ENCODE results near the gene DPF3. TPM values are rescaled to one million over a fixed set of nuclear protein-coding genes. Genes with fewer than 3 reads are reported as not detected.

The DPF3 gene
- polyA plus RNA-seq, 1 experiment = 3.6 TPM

- ChIA-PET POLR2A (no interaction called here), CTCF (interaction anchor here (1.5 to 1.8 kb wide), 2 partner anchors 11 to 16 kb away, joined by 3 to 4 read pairs; no protein-coding TSS in a partner anchor)
- Histone ChIP-seq H3K27me3 (ENCODE audit: control insufficient read depth, insufficient read depth, low read length) (no peaks in the 10 kb centered on the region), H3K36me3 (ENCODE audit: control insufficient read depth, insufficient read depth, low read length) (no peaks in the 10 kb centered on the region), H3K4me3 (ENCODE audit: low read depth, low read length) (no peak overlapping the region)
- no peak for DNase-seq (ENCODE audit: low read depth)
- no peak for TF ChIP-seq CTCF (IDR thresholded peaks at IDR 0.05; ENCODE audit: insufficient read depth, low read depth, low read length)
Measured at GRCh38 chr14:72636871-72637270, 257.0 kb downstream of the DPF3 start.

DNA sequence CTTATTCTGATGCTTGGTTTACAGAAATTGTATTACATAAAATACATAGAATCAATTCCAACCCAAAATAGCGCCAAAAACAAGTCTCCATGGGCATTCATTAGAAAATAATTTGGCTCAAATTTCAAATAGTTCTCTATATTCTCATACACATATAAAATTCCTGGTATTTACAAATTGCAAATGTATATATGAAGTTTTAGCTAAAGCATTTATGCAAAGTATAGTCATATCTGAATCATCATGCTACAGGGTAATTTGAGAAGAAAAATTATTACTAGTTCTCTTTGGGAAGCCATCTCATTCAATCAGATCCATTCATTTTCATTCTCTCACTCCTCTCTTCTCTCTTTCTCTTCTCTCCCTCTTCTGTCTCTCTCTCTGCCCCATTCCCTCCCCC is 257.8 kb downstream of the DPF3 start:
- Histone ChIP-seq H3K27me3 (ENCODE audit: control insufficient read depth, insufficient read depth, low read length) (no peaks in the 10 kb centered on the region), H3K4me3 (ENCODE audit: low read depth, low read length) (no peak overlapping the region), H3K36me3 (ENCODE audit: control insufficient read depth, insufficient read depth, low read length) (no peaks in the 10 kb centered on the region)
- CTCF ChIA-PET = interaction anchor here (0.9 to 1.8 kb wide), 5 partner anchors 9 to 273 kb away, joined by 3 to 7 read pairs (median 4); no protein-coding TSS in a partner anchor
- no peak for DNase-seq (ENCODE audit: low read depth)
- POLR2A ChIA-PET = no interaction called here
- TF ChIP-seq CTCF (IDR thresholded peaks at IDR 0.05; ENCODE audit: insufficient read depth, low read depth, low read length) = no peak

DNA sequence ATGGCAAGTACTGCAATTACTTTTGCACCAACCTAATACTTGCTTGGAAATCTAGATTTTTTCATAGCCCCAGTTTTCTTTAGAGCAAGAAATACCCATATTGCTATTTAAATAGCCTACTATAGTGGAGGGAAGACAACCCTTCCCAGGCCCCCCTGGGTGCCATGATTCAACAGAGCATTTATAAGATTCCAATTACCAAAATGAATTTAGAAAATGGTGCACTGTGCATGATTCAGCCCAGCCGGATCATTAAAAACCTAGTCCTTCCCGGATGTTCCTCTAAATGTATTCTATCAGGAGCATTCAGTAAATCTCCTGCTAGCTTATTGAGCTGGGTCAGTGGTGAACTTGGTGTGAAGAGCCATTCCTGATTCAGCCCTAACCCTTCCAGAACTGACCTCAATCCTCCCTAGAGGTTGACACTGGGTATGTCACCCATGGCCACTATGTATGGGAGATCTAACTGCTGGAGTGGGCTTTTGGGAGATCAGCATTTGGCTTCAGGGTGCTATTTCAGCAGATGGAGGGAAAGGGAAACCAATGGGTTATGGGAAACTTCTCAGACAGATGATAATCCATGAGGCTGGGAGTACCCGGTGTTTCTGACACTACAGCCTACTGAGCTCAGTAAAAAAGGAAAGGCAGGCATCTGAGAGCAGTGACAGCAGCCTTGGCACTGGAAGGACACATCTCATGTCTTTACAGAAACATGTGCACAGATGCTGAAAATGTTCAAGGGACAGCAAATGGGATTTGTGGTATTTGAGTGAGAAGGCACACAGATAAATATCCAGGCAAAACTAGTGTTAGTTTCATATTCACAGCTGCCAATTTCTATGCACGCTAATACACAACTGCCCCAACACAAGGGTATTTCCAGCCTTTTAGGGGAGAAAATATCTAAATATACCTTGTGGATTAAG is 258.9 kb downstream of the DPF3 start:
- no peak for DNase-seq (ENCODE audit: low read depth)
- no peaks in the 10 kb centered on the region for H3K27me3 ChIP-seq (ENCODE audit: control insufficient read depth, insufficient read depth, low read length)
- ChIA-PET POLR2A (no interaction called here), CTCF (interaction anchor here (1.0 to 1.4 kb wide), 2 partner anchors 10 to 17 kb away, joined by 3 to 7 read pairs; no protein-coding TSS in a partner anchor)
- TF ChIP-seq CTCF (IDR thresholded peaks at IDR 0.05; ENCODE audit: insufficient read depth, low read depth, low read length) = no peak
- no peak overlapping the region for H3K4me3 ChIP-seq (ENCODE audit: low read depth, low read length)
- H3K36me3 ChIP-seq (ENCODE audit: control insufficient read depth, insufficient read depth, low read length) = no peaks in the 10 kb centered on the region

DNA sequence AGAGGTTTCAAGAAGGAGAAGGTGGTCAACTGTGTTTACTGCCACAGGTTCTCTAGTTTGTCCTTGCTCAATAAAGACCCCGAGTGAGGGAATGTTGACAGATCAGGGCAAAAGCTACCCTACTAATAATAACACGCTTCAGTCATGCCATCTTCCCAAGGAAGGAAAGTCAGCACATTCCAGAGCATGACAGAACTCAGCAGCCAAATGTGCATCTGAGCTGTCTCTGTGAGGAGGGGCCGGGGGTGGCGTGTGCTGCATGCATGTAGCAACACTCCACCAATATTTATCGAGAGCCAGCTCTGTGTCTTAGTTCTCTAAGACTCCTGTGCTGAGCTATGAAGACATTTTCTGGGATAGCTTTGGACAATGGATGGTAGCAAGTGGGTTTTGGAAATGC is 260.4 kb downstream of the DPF3 start:
- Histone ChIP-seq H3K4me3 (ENCODE audit: low read depth, low read length) (no peak overlapping the region), H3K36me3 (ENCODE audit: control insufficient read depth, insufficient read depth, low read length) (no peaks in the 10 kb centered on the region), H3K27me3 (ENCODE audit: control insufficient read depth, insufficient read depth, low read length) (no peaks in the 10 kb centered on the region)
- DNase-seq (ENCODE audit: low read depth) = no peak
- ChIA-PET POLR2A (no interaction called here), CTCF (interaction anchor here (1.3 to 2.2 kb wide), 2 partner anchors 16 to 25 kb away, joined by 4 to 6 read pairs; no protein-coding TSS in a partner anchor)
- TF ChIP-seq CTCF (IDR thresholded peaks at IDR 0.05; ENCODE audit: insufficient read depth, low read depth, low read length) = no peak

- no peak for TF ChIP-seq CTCF (IDR thresholded peaks at IDR 0.05; ENCODE audit: insufficient read depth, low read depth, low read length)
- ChIA-PET CTCF (interaction anchor here (1.0 to 2.2 kb wide), 3 partner anchors 15 to 426 kb away, joined by 3 to 6 read pairs (median 4); partner anchors contain the start of gene RBM25), POLR2A (no interaction called here)
- no peak overlapping the region for H3K4me3 ChIP-seq (ENCODE audit: low read depth, low read length)
- DNase-seq (ENCODE audit: low read depth) = no peak
- H3K27me3 ChIP-seq (ENCODE audit: control insufficient read depth, insufficient read depth, low read length) = no peaks in the 10 kb centered on the region
- no peaks in the 10 kb centered on the region for H3K36me3 ChIP-seq (ENCODE audit: control insufficient read depth, insufficient read depth, low read length)
Measured at GRCh38 chr14:72632727-72633126, 261.2 kb downstream of the DPF3 start.
